H1 (cell line): ENCODE data around the gene STRIP2. TPM values are rescaled to one million over a fixed set of nuclear protein-coding genes. Genes with fewer than 3 reads are reported as not detected.

Experiments used
- CTCF ChIA-PET: fragments of 300-600 bp; sonication (Branson Sonifier 250); formaldehyde crosslinking; loops from one replicate; lab custom pipeline; 2021; ENCODE audit not compliant: partially characterized antibody; lab: Charles Lee
- POLR2A ChIA-PET: fragments of 300-600 bp; sonication (Branson Sonifier 250); formaldehyde crosslinking; loops from one replicate; lab custom pipeline; 2021; ENCODE audit warnings: inconsistent platforms; ENCODE audit not compliant: partially characterized antibody; lab: Charles Lee
- DNase-seq, 2 experiments: peaks; one replicate each; pipeline versions ENCODE4 v3.0.0 to v3.0.0-alpha.2; 2010 to 2022; ENCODE audit warnings: low spot score in 2 of 2, low read depth in 1 of 2, mixed read lengths in 1 of 2
- FAIRE-seq: peaks from 2 replicates; lab custom pipeline; 2011; peaks lifted over from hg19 to GRCh38; lab: Jason Lieb, UNC
- H2AFZ ChIP-seq: 2 replicates; pipeline ENCODE4 v1.8.1; 2012; ENCODE audit warnings: low read length, inconsistent platforms
- H2AK5ac ChIP-seq: 2 replicates; pipeline ENCODE4 v1.6.1; 2013; ENCODE audit warnings: low read depth, low read length
- H2BK120ac ChIP-seq: replicated peaks from 2 replicates; pipeline ENCODE3; 2013; ENCODE audit warnings: low read depth, low read length, inconsistent platforms
- H2BK12ac ChIP-seq: 2 replicates; pipeline ENCODE4 v1.6.1; 2013; ENCODE audit warnings: low read depth, low read length
- H2BK15ac ChIP-seq: 2 replicates; pipeline ENCODE4 v1.6.1; 2013; ENCODE audit warnings: low read length
- H2BK20ac ChIP-seq: 2 replicates; pipeline ENCODE4 v1.6.1; 2013; ENCODE audit warnings: low read length
- H2BK5ac ChIP-seq: 2 replicates; pipeline ENCODE4 v1.6.1; 2013; ENCODE audit warnings: low read depth, low read length
- H3K14ac ChIP-seq: 2 replicates; pipeline ENCODE4 v1.6.1; 2013; ENCODE audit warnings: inconsistent platforms; ENCODE audit not compliant: insufficient read length
- H3K18ac ChIP-seq: 2 replicates; pipeline ENCODE4 v1.6.1; 2013; ENCODE audit warnings: low read length; ENCODE audit errors: extremely low read depth
- H3K23ac ChIP-seq: 2 replicates; pipeline ENCODE4 v1.6.1; 2013; ENCODE audit warnings: inconsistent platforms; ENCODE audit not compliant: insufficient read length
- H3K23me2 ChIP-seq: 2 replicates; pipeline ENCODE4 v1.6.1; 2013; ENCODE audit warnings: low read depth, low read length
- H3K27ac ChIP-seq: 2 replicates; pipeline ENCODE4 v1.6.1; 2011; ENCODE audit warnings: low read depth, low read length, inconsistent platforms
- H3K27me3 ChIP-seq, 4 experiments: replicated peaks in 1 of 4; 1 replicate in 1 of 4; 2 replicates in 3 of 4; pipeline versions ENCODE4 v1.6.1 to v1.8.1; 2011 to 2013; ENCODE audit warnings: low read length in 3 of 4, mild to moderate bottlenecking in 3 of 4, inconsistent platforms in 2 of 4, mixed read lengths in 2 of 4, moderate library complexity in 1 of 4; ENCODE audit not compliant: control insufficient read depth in 3 of 4, insufficient read depth in 3 of 4; ENCODE audit errors: extremely low read depth in 1 of 4
- H3K36me3 ChIP-seq, 4 experiments: 2 replicates each; pipeline versions ENCODE4 v1.6.1 to v1.8.1; 2011 to 2013; ENCODE audit warnings: mild to moderate bottlenecking in 4 of 4, low read length in 3 of 4, moderate library complexity in 2 of 4, control low read depth in 1 of 4, inconsistent platforms in 1 of 4; ENCODE audit not compliant: insufficient read depth in 4 of 4, control insufficient read depth in 2 of 4
- H3K4ac ChIP-seq: replicated peaks from 2 replicates; pipeline ENCODE3; 2013; ENCODE audit warnings: low read length, low read depth, mixed read lengths, inconsistent platforms; ENCODE audit not compliant: insufficient read length
- H3K4me1 ChIP-seq, 4 experiments: replicated peaks in 1 of 4; 1 replicate in 1 of 4; 2 replicates in 3 of 4; pipeline versions ENCODE4 v1.6.1 to v1.8.1; 2011 to 2013; ENCODE audit warnings: low read length in 3 of 4, inconsistent platforms in 2 of 4, mixed read lengths in 1 of 4; ENCODE audit not compliant: insufficient read depth in 4 of 4, control insufficient read depth in 3 of 4
- H3K4me2 ChIP-seq, 2 experiments: 2 replicates each; pipeline versions ENCODE4 v1.6.1 to v1.8.1; 2011 to 2013; ENCODE audit warnings: low read depth in 2 of 2, low read length in 2 of 2, control low read depth in 1 of 2, inconsistent platforms in 1 of 2, mild to moderate bottlenecking in 1 of 2; ENCODE audit not compliant: insufficient read depth in 1 of 2
- H3K4me3 ChIP-seq, 4 experiments: fragments of 200-600, 300-600 bp in 1 of 4; sonication (generic), shearing (Covaris generic), sonication (Bioruptor Twin) in 1 of 4; 2 replicates each; pipeline versions ENCODE4 v1.5.1 to v1.8.1; 2011 to 2016; ENCODE audit warnings: low read length in 4 of 4, low read depth in 3 of 4, control low read depth in 2 of 4, inconsistent platforms in 2 of 4, mild to moderate bottlenecking in 2 of 4, mixed read lengths in 1 of 4, moderate library complexity in 1 of 4; ENCODE audit not compliant: insufficient read depth in 2 of 4; ENCODE audit errors: extremely low read depth in 1 of 4
- H3K56ac ChIP-seq: replicated peaks from 2 replicates; pipeline ENCODE3; 2013; ENCODE audit warnings: low read depth, mild to moderate bottlenecking, mixed read lengths, low read length, inconsistent platforms; ENCODE audit not compliant: insufficient read length
- H3K79me1 ChIP-seq: 2 replicates; pipeline ENCODE4 v1.6.1; 2013; ENCODE audit warnings: low read depth, low read length, control low read depth
- H3K79me2 ChIP-seq, 2 experiments: 2 replicates each; pipeline versions ENCODE4 v1.6.1 to v1.8.1; 2012 to 2013; ENCODE audit warnings: low read length in 2 of 2, mild to moderate bottlenecking in 2 of 2, inconsistent platforms in 1 of 2; ENCODE audit not compliant: insufficient read depth in 2 of 2, control insufficient read depth in 1 of 2
- H3K9ac ChIP-seq, 4 experiments: replicated peaks in 1 of 4; 1 replicate in 1 of 4; 2 replicates in 3 of 4; pipeline versions ENCODE4 v1.6.1 to v1.8.1; 2011 to 2013; ENCODE audit warnings: low read depth in 3 of 4, low read length in 3 of 4, control low read depth in 2 of 4, mild to moderate bottlenecking in 2 of 4, moderate library complexity in 2 of 4, inconsistent platforms in 1 of 4; ENCODE audit errors: extremely low read depth in 1 of 4
- H3K9me3 ChIP-seq, 2 experiments: 2 replicates each; pipeline versions ENCODE4 v1.6.1 to v1.8.1; 2012 to 2013; ENCODE audit warnings: mild to moderate bottlenecking in 2 of 2, moderate library complexity in 2 of 2, control low read depth in 1 of 2, inconsistent platforms in 1 of 2, low read depth in 1 of 2, low read length in 1 of 2, mixed read lengths in 1 of 2; ENCODE audit not compliant: insufficient read depth in 2 of 2
- H4K20me1 ChIP-seq, 2 experiments: replicated peaks in 1 of 2; 2 replicates each; pipeline versions ENCODE3 to v1.8.1; 2011 to 2013; ENCODE audit warnings: inconsistent platforms in 2 of 2, low read length in 2 of 2, mild to moderate bottlenecking in 1 of 2; ENCODE audit not compliant: insufficient read depth in 2 of 2, control insufficient read depth in 1 of 2
- H4K5ac ChIP-seq: 2 replicates; pipeline ENCODE4 v1.6.1; 2013; ENCODE audit warnings: low read length, low read depth, mixed read lengths, inconsistent platforms; ENCODE audit not compliant: insufficient read length
- H4K8ac ChIP-seq: 2 replicates; pipeline ENCODE4 v1.8.0; 2013; ENCODE audit warnings: mild to moderate bottlenecking, moderate library complexity, low read length, inconsistent platforms; ENCODE audit not compliant: insufficient read depth; ENCODE audit errors: extremely low read depth
- H4K91ac ChIP-seq: replicated peaks from 2 replicates; pipeline ENCODE3; 2013; ENCODE audit warnings: low read length, mixed read lengths, inconsistent platforms; ENCODE audit not compliant: insufficient read length
- BCL11A ChIP-seq, 2 experiments: IDR thresholded peaks; one replicate each; pipeline ENCODE4 v1.6.1; 2011; ENCODE audit warnings: low read depth in 2 of 2, low read length in 2 of 2, mild to moderate bottlenecking in 2 of 2
- CBX8 ChIP-seq: fragments of 300-800, 300-1000 bp; sonication (generic); IDR thresholded peaks from 2 replicates; pipeline ENCODE4 v1.7.1; 2016; ENCODE audit warnings: low read depth, low read length, borderline replicate concordance
- HDAC2 ChIP-seq, 2 experiments: fragments of 300-600 bp in 1 of 2; sonication (generic) in 1 of 2; IDR thresholded peaks; 2 replicates each; pipeline ENCODE4 v1.6.1; 2011 to 2012; ENCODE audit warnings: low read depth in 2 of 2, low read length in 2 of 2, mild to moderate bottlenecking in 2 of 2, moderate library complexity in 2 of 2, borderline replicate concordance in 1 of 2, inconsistent platforms in 1 of 2
- RFX5 ChIP-seq: IDR thresholded peaks from 2 replicates; pipeline ENCODE4 v1.6.1; 2011; ENCODE audit warnings: low read depth, low read length, improper control_type of control experiment, borderline replicate concordance
- SP2 ChIP-seq: IDR thresholded peaks from 2 replicates; pipeline ENCODE4 v1.6.1; 2012; ENCODE audit warnings: mild to moderate bottlenecking, low read length, inconsistent platforms
- SP4 ChIP-seq: IDR thresholded peaks from 2 replicates; pipeline ENCODE4 v1.6.1; 2012; ENCODE audit warnings: low read length, inconsistent platforms
- TAF7 ChIP-seq: optimal IDR thresholded peaks from 2 replicates; pipeline ENCODE3; 2011; ENCODE audit warnings: low read depth, mild to moderate bottlenecking, inconsistent platforms, low read length, moderate library complexity, borderline replicate concordance
- WGBS, 2 experiments: shearing (Covaris generic) in 1 of 2; methylation state at CpG; one replicate each; pipeline versions ENCODE4 v1.1.6 to v1.1.7; 2013 to 2015; ENCODE audit warnings: low lambda C conversion rate in 2 of 2, mixed read lengths in 2 of 2, inconsistent platforms in 1 of 2, low coverage in 1 of 2, missing lambda C conversion rate in 1 of 2; ENCODE audit not compliant: insufficient replicate concordance in 2 of 2, insufficient coverage in 1 of 2, insufficient read length in 1 of 2; ENCODE audit errors: extremely low coverage in 1 of 2, missing lambda C conversion rate in 1 of 2; 5-methylcytosine and 5-hydroxymethylcytosine counted together
- polyA plus RNA-seq, 7 experiments: library from polyadenylated mRNA; depleted of rRNA in 3 of 7; stranded (reverse) in 5 of 7; unstranded in 2 of 7; fragments of >200 nt in 5 of 7; fragments of 200-250 nt in 2 of 7; gene quantifications; 1 replicate in 5 of 7; 2 replicates in 1 of 7; 4 replicates in 1 of 7; pipeline versions ENCODE4 v1.2.1 to v1.2.3, GENCODE V29; 2011 to 2013; ENCODE audit warnings: missing spikeins in 2 of 7, mixed read lengths in 2 of 7
- total RNA-seq: library from RNA; stranded (reverse); fragmentation: NEBNext Ultra II Directional; extraction: Animal tissue kit (Norgen Biotek cat#: 25700); gene quantifications from 2 replicates; pipeline ENCODE4 v1.2.1, GENCODE V29; 2021
- TF ChIP-seq, protein P1 (sequence below): IDR thresholded peaks from 2 replicates; pipeline ENCODE4 v1.6.1; 2011; ENCODE audit warnings: low read depth, mild to moderate bottlenecking, low read length; ENCODE audit not compliant: insufficient read depth

STRIP2 gene
- total and polyA plus RNA-seq, 2 of the 8 experiments (the other 6 are each of a cell fraction or from before 2014, with no cell fraction given) = 5.3 to 8.2 TPM

DNA sequence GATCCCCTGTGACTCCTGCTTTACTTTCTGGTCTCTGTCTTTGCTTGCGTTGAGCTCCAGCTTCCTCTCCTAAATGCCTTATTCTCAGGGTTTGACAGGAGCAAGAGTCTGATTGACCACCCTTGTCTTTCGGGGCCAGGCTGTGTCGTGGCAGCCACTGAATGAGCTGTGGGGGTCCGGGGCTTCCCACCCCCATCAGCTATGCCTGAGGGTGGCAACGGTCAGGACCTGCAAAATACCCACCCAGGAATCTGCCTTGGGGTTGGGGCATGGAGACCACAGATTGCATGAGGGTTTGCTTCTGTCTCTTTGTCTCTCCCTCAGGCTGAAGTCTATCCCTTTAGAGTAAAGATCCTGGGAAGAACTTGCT is 88.7 kb downstream of the STRIP2 start:
- Histone ChIP-seq H2BK12ac (no peak overlapping the region), H3K79me2 (no peaks in the 10 kb centered on the region), H4K5ac (no peak overlapping the region), H3K79me1 (no peaks in the 10 kb centered on the region), H3K18ac (0 out of 2 replicates have a peak overlapping the region, but pooled peaks have one; percentile 48), H4K20me1 (no peaks in the 10 kb centered on the region), H3K4me1 (peaks cover 2 to 6% (median 4%) of the 10 kb centered on the region in 4 experiments; a peak in 6 of 7 replicates), H3K23me2 (no peaks in the 10 kb centered on the region), H2AK5ac (no peak overlapping the region), H2BK120ac (no peak overlapping the region), H2AFZ (no peak overlapping the region), H3K36me3 (no peaks in the 10 kb centered on the region), H3K9me3 (no peaks in the 10 kb centered on the region), H3K27ac (no peak overlapping the region), H3K9ac (no peak overlapping the region), H3K27me3 (no peaks in the 10 kb centered on the region; a peak in 1 of 7 replicates), H3K4me3 (no peak overlapping the region), H4K8ac (no peak overlapping the region), H3K23ac (no peak overlapping the region), H2BK15ac (no peak overlapping the region), H3K4me2 (no peak overlapping the region), H3K4ac (no peak overlapping the region), H2BK20ac (0 out of 2 replicates have a peak overlapping the region, but pooled peaks have one; percentile 48), H3K14ac (no peak overlapping the region), H3K56ac (no peak overlapping the region), H4K91ac (no peak overlapping the region), H2BK5ac (0 out of 2 replicates have a peak overlapping the region, but pooled peaks have one; percentile 52)
- TF ChIP-seq CBX8 = no peak
- no peak for TF ChIP-seq HDAC2 (IDR thresholded peaks at IDR 0.05; ENCODE audit: borderline replicate concordance in 1 of 2, low read depth in 2 of 2, low read length in 2 of 2)
- TF ChIP-seq, protein P1, sequence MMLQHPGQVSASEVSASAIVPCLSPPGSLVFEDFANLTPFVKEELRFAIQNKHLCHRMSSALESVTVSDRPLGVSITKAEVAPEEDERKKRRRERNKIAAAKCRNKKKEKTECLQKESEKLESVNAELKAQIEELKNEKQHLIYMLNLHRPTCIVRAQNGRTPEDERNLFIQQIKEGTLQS = no peak
- no peak for TF ChIP-seq SP2
- no peak for TF ChIP-seq RFX5
- no peak for TF ChIP-seq BCL11A (IDR thresholded peaks at IDR 0.05; ENCODE audit: low read depth in 2 of 2, low read length in 2 of 2)
- no peak for TF ChIP-seq SP4
- TF ChIP-seq TAF7 = no peak
- FAIRE-seq (no peak), DNase-seq (no peak)
- 83% methylated on average over 5 of the region's 5 CpGs; no CpG with 5 or more reads in 1 of the 2 experiments for WGBS, 2 experiments
- CTCF ChIA-PET = interaction anchor here (0.6 to 1.8 kb wide), 8 partner anchors 9 to 225 kb away, joined by 3 to 7 read pairs (median 4); no protein-coding TSS in a partner anchor
- POLR2A ChIA-PET = interaction anchor here (1.1 to 1.2 kb wide), 2 partner anchors 9 to 78 kb away, joined by 3 to 4 read pairs; no protein-coding TSS in a partner anchor
